GM13976 (cell line): ENCODE results near the gene CDHR3.

Experiments
- DNase-seq: peaks from one replicate; pipeline ENCODE4 v3.0.0; 2012; ENCODE audit warnings: low spot score
- in situ Hi-C: fragments of 300-500 bp; cut with MboI; formaldehyde crosslinking; loops from one replicate; pipeline ENCODE4 v1.12.0; 2022; ENCODE audit warnings: low sequenced_read_pairs, mixed read lengths, inconsistent platforms; ENCODE audit not compliant: unreplicated experiment
- TF ChIP-seq, protein P1 (sequence below): IDR thresholded peaks from 2 replicates; pipeline ENCODE4 v1.5.1; 2012; ENCODE audit warnings: borderline replicate concordance, mild to moderate bottlenecking; ENCODE audit not compliant: insufficient read depth; ENCODE audit errors: extremely low read depth, missing control alignments, control extremely low read depth

Gene CDHR3

DNA sequence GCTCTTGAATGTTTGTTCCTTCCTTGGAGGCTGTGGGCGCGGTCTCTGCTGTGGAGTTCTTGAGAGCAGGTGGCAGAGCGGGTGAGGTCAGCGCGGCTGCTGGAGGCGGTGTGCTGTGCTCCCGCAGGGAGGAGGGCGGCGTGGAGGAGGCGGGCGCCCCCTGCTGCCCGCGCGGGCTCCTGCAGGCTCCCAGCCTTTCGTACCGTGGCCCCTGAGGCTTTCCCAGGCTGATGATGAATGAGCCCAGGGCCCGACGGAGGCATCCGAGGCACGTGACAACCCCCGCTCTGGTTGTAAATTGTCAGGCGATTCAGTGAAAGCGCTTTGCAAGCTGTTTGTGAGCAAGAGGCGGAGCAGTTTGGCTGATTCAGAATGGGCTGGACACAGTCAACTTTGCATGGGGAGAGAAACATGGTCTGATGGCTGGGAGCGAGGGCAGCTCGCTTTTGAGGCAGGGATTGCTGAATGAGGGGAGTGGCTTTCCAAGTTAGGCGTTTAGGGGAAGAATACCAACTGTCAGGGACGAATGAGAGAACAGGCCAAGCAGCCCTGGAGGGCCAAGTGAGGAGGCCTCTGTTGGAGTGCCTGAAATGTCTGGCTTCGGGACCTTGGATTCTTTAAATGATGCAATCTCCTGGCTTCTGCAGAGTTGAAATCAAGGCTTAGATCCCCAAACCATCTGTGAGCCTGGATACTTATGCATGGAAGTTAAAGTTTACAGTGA lies 46.6 kb downstream of the CDHR3 start:
- peak; percentile 89 for DNase-seq
- TF ChIP-seq, protein P1, sequence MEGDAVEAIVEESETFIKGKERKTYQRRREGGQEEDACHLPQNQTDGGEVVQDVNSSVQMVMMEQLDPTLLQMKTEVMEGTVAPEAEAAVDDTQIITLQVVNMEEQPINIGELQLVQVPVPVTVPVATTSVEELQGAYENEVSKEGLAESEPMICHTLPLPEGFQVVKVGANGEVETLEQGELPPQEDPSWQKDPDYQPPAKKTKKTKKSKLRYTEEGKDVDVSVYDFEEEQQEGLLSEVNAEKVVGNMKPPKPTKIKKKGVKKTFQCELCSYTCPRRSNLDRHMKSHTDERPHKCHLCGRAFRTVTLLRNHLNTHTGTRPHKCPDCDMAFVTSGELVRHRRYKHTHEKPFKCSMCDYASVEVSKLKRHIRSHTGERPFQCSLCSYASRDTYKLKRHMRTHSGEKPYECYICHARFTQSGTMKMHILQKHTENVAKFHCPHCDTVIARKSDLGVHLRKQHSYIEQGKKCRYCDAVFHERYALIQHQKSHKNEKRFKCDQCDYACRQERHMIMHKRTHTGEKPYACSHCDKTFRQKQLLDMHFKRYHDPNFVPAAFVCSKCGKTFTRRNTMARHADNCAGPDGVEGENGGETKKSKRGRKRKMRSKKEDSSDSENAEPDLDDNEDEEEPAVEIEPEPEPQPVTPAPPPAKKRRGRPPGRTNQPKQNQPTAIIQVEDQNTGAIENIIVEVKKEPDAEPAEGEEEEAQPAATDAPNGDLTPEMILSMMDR: peak; percentile 90
- in situ Hi-C loops: loop anchor here (10.0 kb wide), 1 partner anchor 255 kb away; no protein-coding TSS in a partner anchor

DNA sequence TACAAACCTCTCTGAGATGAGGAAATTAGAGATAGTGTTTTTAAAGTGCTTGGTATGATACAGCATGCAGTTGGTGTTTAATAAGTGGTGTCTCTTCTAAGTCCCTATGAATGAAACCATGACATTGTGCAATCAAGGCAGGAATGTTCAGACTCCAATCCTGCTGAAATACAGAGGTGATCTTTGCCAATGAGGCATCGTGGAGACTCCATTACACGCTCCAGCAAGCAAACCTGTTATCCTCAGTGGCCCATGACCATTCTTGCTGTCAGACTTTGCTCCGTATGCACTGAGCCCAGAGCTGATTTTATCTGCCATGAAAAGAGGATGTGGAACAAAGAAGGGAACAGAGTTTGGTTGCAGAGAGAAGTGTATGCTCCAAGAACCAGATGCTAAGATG lies 47.3 kb downstream of the CDHR3 start:
- in situ Hi-C loops: loop anchor here (10.0 kb wide), 1 partner anchor 256 kb away; no protein-coding TSS in a partner anchor
- DNase-seq: no peak

GRCh38 chr7:106010866-106011265 lies 47.8 kb downstream of the CDHR3 start:
- DNase-seq: no peak
- in situ Hi-C loops: loop anchor here (10.0 kb wide), 1 partner anchor 256 kb away; no protein-coding TSS in a partner anchor
- TF ChIP-seq, protein P1: no peak

More for the DNA sequence above, 47.3 kb downstream of the CDHR3 start:
- TF ChIP-seq, protein P1: no peak

- in situ Hi-C loops: loop anchor here (10.0 kb wide), 1 partner anchor 257 kb away; no protein-coding TSS in a partner anchor
- TF ChIP-seq, protein P1: no peak
- DNase-seq: no peak
Observed at GRCh38 chr7:106012184-106012583, 49.1 kb downstream of the CDHR3 start.

GRCh38 chr7:106012935-106013439 lies 49.9 kb downstream of the CDHR3 start:
- TF ChIP-seq, protein P1: no peak
- in situ Hi-C loops: loop anchor here (10.0 kb wide), 1 partner anchor 258 kb away; no protein-coding TSS in a partner anchor
- DNase-seq: no peak

DNA sequence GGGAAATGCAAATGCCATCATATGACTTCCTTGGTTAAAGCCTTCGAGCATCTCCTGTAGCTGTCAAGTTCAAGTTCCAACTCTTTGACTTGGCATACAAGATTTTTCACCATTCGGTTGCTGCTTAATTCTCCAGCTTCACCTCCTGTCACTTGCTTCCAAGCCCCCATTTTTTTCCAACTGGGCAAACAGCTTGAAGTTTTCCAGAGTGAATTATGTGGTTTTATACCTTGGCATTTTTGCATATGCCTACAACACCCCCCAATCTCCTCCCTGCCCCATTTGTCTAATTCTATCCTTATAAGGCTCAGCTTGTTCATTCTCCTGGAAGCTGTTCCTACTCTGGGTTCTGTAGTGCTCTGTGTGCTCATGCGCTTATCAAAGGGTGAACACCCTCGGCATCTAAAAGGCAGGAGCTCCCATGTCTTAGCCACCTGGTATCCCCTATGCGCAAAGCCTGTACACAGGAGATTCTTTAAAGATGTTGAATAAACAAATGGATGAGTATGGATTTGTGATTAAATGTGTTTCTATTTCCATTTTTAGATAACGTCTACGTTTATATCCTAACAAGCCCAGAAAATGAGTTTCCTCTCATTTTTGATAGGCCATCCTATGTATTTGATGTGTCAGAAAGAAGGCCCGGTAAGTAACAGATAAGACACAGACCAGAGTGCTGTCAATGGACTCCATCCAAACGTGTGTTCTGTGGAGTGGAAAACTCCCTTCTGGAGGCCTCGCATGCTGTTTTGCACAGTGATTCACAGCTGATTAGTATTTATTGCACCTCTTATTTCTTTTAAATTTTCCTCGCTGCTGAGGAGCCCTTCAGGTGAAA lies 52.5 kb downstream of the CDHR3 start:
- in situ Hi-C loops: loop anchor here (10.0 kb wide), 1 partner anchor 261 kb away; no protein-coding TSS in a partner anchor
- TF ChIP-seq, protein P1: no peak
- no peak for DNase-seq
